ENCODE data around the gene ABCA7.

DNA sequence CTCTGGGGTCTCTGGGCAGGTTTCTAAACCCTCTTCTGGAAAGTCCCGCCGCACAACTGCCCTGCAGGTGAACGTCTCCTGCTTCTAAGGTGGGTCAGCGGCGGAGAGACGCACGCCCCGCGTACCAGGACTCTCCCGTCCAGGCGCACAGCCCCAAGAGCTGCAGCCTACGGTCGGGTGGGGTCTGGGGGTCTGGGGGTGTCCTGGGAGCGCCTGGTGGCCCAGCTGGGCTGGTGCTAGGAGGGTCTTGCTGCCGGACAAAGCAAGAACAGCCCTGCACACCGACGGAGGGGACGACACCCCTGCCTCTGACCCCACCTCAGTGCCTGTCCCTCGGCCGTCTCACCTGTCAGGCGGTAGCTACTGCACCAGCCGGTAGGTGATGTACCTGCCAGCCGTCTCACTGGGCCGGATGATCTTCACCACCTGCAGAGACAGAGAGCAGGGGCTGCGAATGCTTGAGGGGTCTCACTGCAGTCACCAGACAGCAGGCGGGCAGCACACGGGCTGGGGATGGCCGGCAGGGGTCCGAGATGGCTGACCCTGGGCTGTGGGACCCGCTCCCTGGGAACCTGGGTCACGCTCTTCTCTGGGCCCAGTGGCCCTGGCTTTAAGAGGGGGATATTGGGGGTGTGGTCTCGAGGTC lies 49.3 kb downstream of the ABCA7 start:
- TF ChIP-seq, protein P1, sequence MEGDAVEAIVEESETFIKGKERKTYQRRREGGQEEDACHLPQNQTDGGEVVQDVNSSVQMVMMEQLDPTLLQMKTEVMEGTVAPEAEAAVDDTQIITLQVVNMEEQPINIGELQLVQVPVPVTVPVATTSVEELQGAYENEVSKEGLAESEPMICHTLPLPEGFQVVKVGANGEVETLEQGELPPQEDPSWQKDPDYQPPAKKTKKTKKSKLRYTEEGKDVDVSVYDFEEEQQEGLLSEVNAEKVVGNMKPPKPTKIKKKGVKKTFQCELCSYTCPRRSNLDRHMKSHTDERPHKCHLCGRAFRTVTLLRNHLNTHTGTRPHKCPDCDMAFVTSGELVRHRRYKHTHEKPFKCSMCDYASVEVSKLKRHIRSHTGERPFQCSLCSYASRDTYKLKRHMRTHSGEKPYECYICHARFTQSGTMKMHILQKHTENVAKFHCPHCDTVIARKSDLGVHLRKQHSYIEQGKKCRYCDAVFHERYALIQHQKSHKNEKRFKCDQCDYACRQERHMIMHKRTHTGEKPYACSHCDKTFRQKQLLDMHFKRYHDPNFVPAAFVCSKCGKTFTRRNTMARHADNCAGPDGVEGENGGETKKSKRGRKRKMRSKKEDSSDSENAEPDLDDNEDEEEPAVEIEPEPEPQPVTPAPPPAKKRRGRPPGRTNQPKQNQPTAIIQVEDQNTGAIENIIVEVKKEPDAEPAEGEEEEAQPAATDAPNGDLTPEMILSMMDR (IDR thresholded peaks at IDR 0.05) = no peak
- no peak for TF ChIP-seq POLR2A (IDR thresholded peaks at IDR 0.05)

All from adrenal gland (tissue), 5 donors.